Thoracic aorta (tissue), 2 donors: ENCODE results near the gene CARS2. TPM values are rescaled to one million over a fixed set of nuclear protein-coding genes. Genes with fewer than 3 reads are reported as not detected.

ENCODE experiments used
- ATAC-seq: fragments of 150-250 bp; one replicate; pipeline ENCODE4 v1.8.0; 2017; ENCODE audit warnings: low read depth; ENCODE audit not compliant: insufficient number of reproducible peaks, low FRiP score
- DNase-seq: peaks from one replicate; pipeline ENCODE4 v3.0.0-alpha.2; 2020; ENCODE audit warnings: low spot score
- H3K27ac ChIP-seq, 2 donors: fragments of 200-600 bp; sonication (generic); 1 replicate in 1 of 2; 2 replicates in 1 of 2; pipeline ENCODE4 v1.5.1; 2016; ENCODE audit warnings: mild to moderate bottlenecking in 2 of 2, moderate library complexity in 2 of 2
- H3K27me3 ChIP-seq: fragments of 200-600 bp; sonication (generic); replicated peaks from 2 replicates; pipeline ENCODE4 v1.6.0; 2016; ENCODE audit warnings: mild to moderate bottlenecking; ENCODE audit not compliant: insufficient read depth
- H3K36me3 ChIP-seq: fragments of 200-600 bp; sonication (generic); one replicate; pipeline ENCODE4 v1.5.1; 2016
- H3K4me1 ChIP-seq, 2 donors: fragments of 200-600 bp; sonication (generic); 1 replicate in 1 of 2; 2 replicates in 1 of 2; pipeline versions ENCODE4 v1.5.1 to v1.6.0; 2016; ENCODE audit warnings: low read depth in 2 of 2, mild to moderate bottlenecking in 1 of 2; ENCODE audit not compliant: control insufficient read depth in 1 of 2
- H3K4me3 ChIP-seq: fragments of 200-600 bp; sonication (generic); 2 replicates; pipeline ENCODE4 v1.5.1; 2016; ENCODE audit warnings: mild to moderate bottlenecking
- H3K9me3 ChIP-seq: fragments of 200-600 bp; sonication (generic); 2 replicates; pipeline ENCODE4 v1.5.1; 2016
- CTCF ChIP-seq: fragments of 200-600 bp; sonication (generic); IDR thresholded peaks from one replicate; pipeline ENCODE4 v1.5.1; 2019; ENCODE audit warnings: antibody characterized with exemption
- total RNA-seq, 2 donors: library from RNA; depleted of rRNA; stranded (reverse); fragments of >200 nt; gene quantifications; one replicate each; pipeline versions ENCODE4 v1.1.0 to v1.2.3, GENCODE V29; 2016

The CARS2 gene
- total RNA-seq, 2 donors from 2014 or later: 45.9 to 70.4 TPM

DNA sequence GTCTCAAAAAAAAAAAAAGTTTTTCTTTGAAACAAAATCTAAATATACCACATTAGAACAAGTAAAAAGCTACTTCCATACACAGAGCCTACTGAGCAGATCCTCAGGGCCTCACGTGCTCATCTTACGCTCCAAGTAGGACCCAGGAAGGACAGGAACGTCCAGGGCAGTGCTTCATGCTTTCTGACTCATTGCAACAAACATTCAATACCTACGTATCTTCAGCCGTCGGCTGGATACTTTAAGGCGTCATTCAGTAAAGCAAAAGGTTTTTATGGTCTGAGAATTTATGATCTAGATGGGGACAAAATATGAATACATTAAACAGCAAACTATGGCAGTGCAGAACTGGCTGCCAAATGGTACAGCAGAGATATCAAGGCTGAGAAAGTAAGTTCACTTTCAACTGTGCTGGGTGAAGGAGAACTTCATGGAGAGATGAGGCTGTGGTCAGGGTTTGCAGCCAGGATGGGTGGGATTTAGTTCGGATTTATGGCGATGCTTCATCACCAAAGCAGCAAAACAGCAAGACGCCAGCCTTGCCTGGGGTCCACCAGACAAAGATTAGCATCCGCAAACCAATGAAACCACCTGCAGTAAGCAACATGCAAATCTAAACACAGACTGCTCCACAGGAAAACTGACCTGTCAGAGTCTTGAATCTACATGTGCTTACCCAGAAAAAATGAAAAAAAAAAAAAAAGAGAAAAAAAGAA, 20.5 kb downstream of the CARS2 start:
- peaks cover 48% of the 10 kb centered on the region for H3K36me3 ChIP-seq

GRCh38 chr13:110684388-110685056, 21.4 kb downstream of the CARS2 start:
- DNase-seq: no peak
- Histone ChIP-seq H3K27me3 (no peaks in the 10 kb centered on the region), H3K36me3 (peaks cover 49% of the 10 kb centered on the region), H3K9me3 (no peaks in the 10 kb centered on the region), H3K4me3 (no peak overlapping the region), H3K4me1 (no peaks in the 10 kb centered on the region), H3K27ac (no peak overlapping the region)
- no peak for TF ChIP-seq CTCF
- ATAC-seq: no peak

More for the DNA sequence above, 20.5 kb downstream of the CARS2 start:
- no peak for TF ChIP-seq CTCF
- Histone ChIP-seq H3K4me3 (no peak overlapping the region), H3K27ac (no peak overlapping the region), H3K4me1 (no peaks in the 10 kb centered on the region), H3K27me3 (no peaks in the 10 kb centered on the region), H3K9me3 (no peaks in the 10 kb centered on the region)
- ATAC-seq (no peak), DNase-seq (no peak)

DNA sequence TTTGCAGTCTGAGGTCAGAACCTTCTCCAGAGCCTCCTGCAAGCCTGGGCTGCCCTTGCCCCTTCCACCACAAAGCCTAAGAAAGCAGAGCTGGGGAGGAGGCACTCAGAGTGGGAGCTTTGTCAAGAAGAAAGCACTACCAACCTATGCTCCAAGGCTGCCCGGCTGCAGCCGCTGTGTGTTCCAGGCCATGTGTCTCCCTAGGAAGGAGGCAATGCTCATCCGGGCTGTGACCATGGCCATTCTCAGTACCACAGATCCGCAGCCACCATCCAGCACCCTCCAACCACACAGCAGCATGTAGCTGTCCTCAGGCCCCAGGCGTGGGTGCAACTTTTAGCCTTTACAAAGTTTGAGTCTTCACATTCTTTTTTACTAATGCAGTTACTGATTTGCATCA, 22.0 kb downstream of the CARS2 start:
- ATAC-seq (no peak), DNase-seq (no peak)
- Histone ChIP-seq H3K36me3 (peaks cover 52% of the 10 kb centered on the region), H3K4me3 (no peak overlapping the region), H3K27ac (no peak overlapping the region), H3K9me3 (no peaks in the 10 kb centered on the region), H3K4me1 (no peaks in the 10 kb centered on the region), H3K27me3 (no peaks in the 10 kb centered on the region)
- TF ChIP-seq CTCF: no peak

DNA sequence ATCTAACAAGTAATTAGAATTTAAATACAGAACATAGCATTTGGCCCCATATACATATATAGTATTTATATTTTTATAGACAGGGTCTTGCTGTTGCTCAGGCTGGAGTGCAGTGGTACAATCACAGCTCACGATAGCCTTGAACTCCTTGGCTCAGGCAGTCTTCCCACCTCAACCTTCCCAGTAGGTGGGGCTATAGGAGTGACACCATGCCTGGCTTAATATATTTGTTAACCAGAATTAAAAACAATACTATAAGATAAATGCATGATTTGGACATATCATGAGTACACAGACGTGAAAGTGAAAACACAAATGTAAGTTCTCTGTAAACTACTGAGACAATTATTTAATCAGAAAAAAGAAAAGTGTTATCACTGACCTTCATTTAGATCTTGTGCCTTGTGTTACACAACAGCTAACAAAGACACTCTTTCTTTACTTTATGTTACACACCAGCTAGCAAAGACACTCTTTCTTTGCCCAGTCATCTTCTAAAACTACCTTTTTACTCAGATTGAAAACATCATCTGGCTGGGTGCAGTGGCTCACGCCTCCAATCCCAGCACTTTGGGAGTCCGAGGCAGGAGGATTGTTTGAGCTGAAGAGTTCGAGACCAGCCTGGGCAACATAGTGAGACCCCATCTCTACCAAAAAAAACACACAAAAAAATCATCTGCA, 22.6 kb downstream of the CARS2 start:
- no peak for TF ChIP-seq CTCF
- no peaks in the 10 kb centered on the region for H3K4me1 ChIP-seq
- DNase-seq (no peak), ATAC-seq (no peak)
- H3K36me3 ChIP-seq: peaks cover 55% of the 10 kb centered on the region
- no peak overlapping the region for H3K4me3 ChIP-seq
- no peak overlapping the region for H3K27ac ChIP-seq
- H3K27me3 ChIP-seq: no peaks in the 10 kb centered on the region
- H3K9me3 ChIP-seq: no peaks in the 10 kb centered on the region

DNA sequence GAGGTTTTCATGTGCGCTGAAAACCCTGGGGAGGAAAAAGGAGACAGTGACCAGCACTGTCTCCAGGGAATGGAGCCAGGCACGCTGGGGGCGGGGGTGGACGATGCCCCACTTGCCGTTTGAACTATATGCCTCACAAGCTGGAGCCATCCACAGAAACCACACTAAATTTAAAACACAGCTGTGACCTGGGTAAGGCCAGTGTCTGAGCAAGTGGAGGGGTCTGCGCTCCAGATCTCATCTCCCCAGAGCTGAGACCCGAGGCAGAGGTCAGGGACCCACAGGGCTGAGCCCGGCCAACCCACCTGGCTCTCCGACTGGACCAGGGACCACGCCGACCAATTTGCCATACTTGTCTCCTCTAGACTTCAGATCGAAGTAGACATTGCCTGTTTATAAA, 23.2 kb downstream of the CARS2 start:
- no peaks in the 10 kb centered on the region for H3K27me3 ChIP-seq
- peaks cover 51% of the 10 kb centered on the region for H3K36me3 ChIP-seq
- H3K4me3 ChIP-seq: no peak overlapping the region
- H3K4me1 ChIP-seq: no peaks in the 10 kb centered on the region
- no peak for TF ChIP-seq CTCF
- no peak overlapping the region for H3K27ac ChIP-seq
- H3K9me3 ChIP-seq: no peaks in the 10 kb centered on the region
- no peak for DNase-seq
- no peak for ATAC-seq
